Type B pancreatic cell (in vitro differentiated cells): ENCODE data around the gene ETS1. TPM values are rescaled to one million over a fixed set of nuclear protein-coding genes. Genes with fewer than 3 reads are reported as not detected.

Source experiments
- DNase-seq: peaks from one replicate; pipeline ENCODE4 v3.0.0; 2021; ENCODE audit warnings: mixed read lengths; ENCODE audit not compliant: unreplicated experiment; ENCODE audit errors: extremely low spot score
- H3K27ac Mint-ChIP-seq: 2 replicates; pipeline ENCODE4 v1.8.0; 2021; ENCODE audit warnings: mild to moderate bottlenecking, mixed read lengths
- H3K27me3 Mint-ChIP-seq: 2 replicates; pipeline ENCODE4 v1.8.0; 2021; ENCODE audit warnings: mixed read lengths
- H3K36me3 Mint-ChIP-seq: 2 replicates; pipeline ENCODE4 v1.8.0; 2021; ENCODE audit warnings: mixed read lengths
- H3K4me1 Mint-ChIP-seq: one replicate; pipeline ENCODE4 v1.8.0; 2021; ENCODE audit warnings: mixed read lengths; ENCODE audit not compliant: unreplicated experiment
- H3K4me3 Mint-ChIP-seq: 2 replicates; pipeline ENCODE4 v1.8.0; 2021; ENCODE audit warnings: mild to moderate bottlenecking, mixed read lengths
- H3K9me3 Mint-ChIP-seq: 2 replicates; pipeline ENCODE4 v1.8.0; 2021; ENCODE audit warnings: mixed read lengths
- CTCF ChIP-seq: fragments of 200-600 bp; sonication (generic); conservative IDR thresholded peaks from 2 replicates; pipeline ENCODE4 v1.5.0; 2021; ENCODE audit warnings: antibody characterized with exemption, mild to moderate bottlenecking
- total RNA-seq: library from RNA; stranded (reverse); gene quantifications from 2 replicates; pipeline ENCODE4 v1.2.1, GENCODE V29; 2021; ENCODE audit warnings: low replicate concordance

Gene ETS1
- total RNA-seq, 1 donor from 2014 or later, result 40.6 TPM

DNA sequence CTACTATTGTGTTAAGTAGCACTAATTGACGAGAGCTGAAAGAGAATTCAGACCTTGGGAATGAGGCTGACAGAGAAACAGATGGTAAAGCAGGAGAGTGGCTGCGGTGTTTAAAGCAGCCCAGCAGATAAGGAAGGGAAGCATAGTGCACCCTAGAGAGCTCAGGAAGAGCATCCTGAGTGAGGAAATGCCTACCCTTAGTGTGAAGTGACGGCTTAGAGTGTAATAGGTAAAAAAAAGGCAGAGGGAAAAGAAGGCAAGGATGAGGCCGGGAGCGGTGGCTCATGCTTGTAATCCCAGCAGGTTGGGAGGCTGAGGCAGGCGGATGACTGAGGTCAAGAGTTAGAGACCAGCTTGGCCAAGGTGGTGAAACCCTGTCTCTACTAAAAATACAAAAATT lies 22.4 kb upstream of the ETS1 start:
- DNase-seq, result no peak
- Mint-ChIP-seq H3K27ac (no peak overlapping the region), H3K4me3 (no peak overlapping the region), H3K4me1 (peaks cover 22% of the 10 kb centered on the region), H3K27me3 (peaks cover 39% of the 10 kb centered on the region), H3K9me3 (no peaks in the 10 kb centered on the region), H3K36me3 (no peaks in the 10 kb centered on the region)
- TF ChIP-seq CTCF, result no peak

DNA sequence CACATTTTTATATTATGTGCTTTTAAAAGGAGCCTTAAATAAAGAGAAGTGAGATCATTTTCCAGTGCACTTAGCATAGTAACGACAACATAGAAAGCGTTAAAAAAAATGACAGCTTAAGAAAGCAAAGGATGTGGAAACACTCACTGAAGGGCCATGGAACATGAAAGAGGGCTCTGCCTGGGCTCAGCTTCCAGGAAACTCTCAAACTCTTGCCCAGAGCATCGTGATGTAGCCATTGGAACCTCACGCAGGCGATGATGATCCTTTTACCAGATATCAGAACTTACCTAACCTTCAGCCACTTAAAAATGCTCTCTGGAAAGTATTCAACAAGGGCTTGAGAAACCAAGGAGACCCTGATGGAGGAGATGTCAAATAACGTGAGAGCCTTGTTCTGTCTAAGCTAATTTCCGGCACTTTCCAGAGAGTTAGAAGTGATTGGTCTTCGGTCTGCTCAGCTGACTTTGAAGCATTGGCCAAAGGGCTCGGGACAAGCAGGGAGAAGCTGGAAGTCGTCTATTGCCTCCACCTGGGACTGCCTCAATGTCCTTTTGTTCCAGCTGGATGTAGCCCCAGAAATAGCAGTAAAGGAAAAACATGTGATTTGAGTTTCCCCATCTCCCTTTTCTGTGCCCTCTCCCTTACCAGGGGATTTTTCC lies 21.5 kb upstream of the ETS1 start:
- no peak for TF ChIP-seq CTCF
- no peak overlapping the region for H3K27ac Mint-ChIP-seq
- H3K4me3 Mint-ChIP-seq, result no peak overlapping the region

DNA sequence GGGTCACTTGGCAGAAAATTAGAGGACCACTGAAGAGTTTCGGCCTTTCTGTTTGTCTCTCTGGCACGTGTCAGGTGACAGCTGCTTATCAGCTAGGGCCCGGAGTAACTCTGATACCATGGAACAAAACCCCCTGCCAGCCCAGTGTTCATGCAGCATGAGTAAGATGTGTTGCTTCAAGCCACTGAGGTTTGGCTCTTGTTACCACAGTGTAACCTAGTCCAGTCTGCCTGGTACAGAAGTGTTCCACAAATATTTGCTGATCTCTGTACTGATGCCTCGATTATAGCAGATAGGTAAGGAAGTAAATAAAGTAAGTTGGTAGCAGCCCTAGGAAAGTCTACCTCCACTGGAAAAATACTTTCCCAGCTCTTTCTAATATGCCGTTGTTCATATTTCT lies 20.5 kb upstream of the ETS1 start:
- Mint-ChIP-seq H3K27ac (no peak overlapping the region), H3K4me1 (peaks cover 19% of the 10 kb centered on the region), H3K4me3 (no peak overlapping the region), H3K36me3 (no peaks in the 10 kb centered on the region), H3K9me3 (no peaks in the 10 kb centered on the region), H3K27me3 (peaks cover 31% of the 10 kb centered on the region)
- no peak for TF ChIP-seq CTCF
- no peak for DNase-seq

More for the DNA sequence above, 21.5 kb upstream of the ETS1 start:
- Mint-ChIP-seq H3K36me3 (no peaks in the 10 kb centered on the region), H3K4me1 (peaks cover 19% of the 10 kb centered on the region), H3K9me3 (no peaks in the 10 kb centered on the region), H3K27me3 (peaks cover 32% of the 10 kb centered on the region)
- DNase-seq, result no peak

- Mint-ChIP-seq H3K4me3 (no peak overlapping the region), H3K4me1 (peaks cover 14% of the 10 kb centered on the region), H3K27me3 (peaks cover 23% of the 10 kb centered on the region), H3K36me3 (no peaks in the 10 kb centered on the region), H3K9me3 (no peaks in the 10 kb centered on the region), H3K27ac (no peak overlapping the region)
- no peak for TF ChIP-seq CTCF
- no peak for DNase-seq
Measured at GRCh38 chr11:128604723-128605122, 17.4 kb upstream of the ETS1 start.

- peaks cover 11% of the 10 kb centered on the region for H3K4me1 Mint-ChIP-seq
- H3K27me3 Mint-ChIP-seq, result peaks cover 21% of the 10 kb centered on the region
- H3K36me3 Mint-ChIP-seq, result no peaks in the 10 kb centered on the region
- no peak for TF ChIP-seq CTCF
- no peak for DNase-seq
- H3K27ac Mint-ChIP-seq, result no peak overlapping the region
- H3K4me3 Mint-ChIP-seq, result no peak overlapping the region
- peaks cover under 1% of the 10 kb centered on the region for H3K9me3 Mint-ChIP-seq
Measured at GRCh38 chr11:128603752-128604414, 16.5 kb upstream of the ETS1 start.
